Islet precursor cell (in vitro differentiated cells): Measurements from ENCODE around the gene KRT1.

Experiments used
- DNase-seq: peaks from one replicate; pipeline ENCODE4 v3.0.0-alpha.2; 2018

Gene KRT1

GRCh38 chr12:52633383-52633782, 46.8 kb downstream of the KRT1 start:
- DNase-seq = peak; percentile 36

GRCh38 chr12:52632656-52633055, 47.6 kb downstream of the KRT1 start:
- DNase-seq = no peak

GRCh38 chr12:52631676-52632459, 48.3 kb downstream of the KRT1 start:
- peak; percentile 46 for DNase-seq

GRCh38 chr12:52631264-52631663, 48.9 kb downstream of the KRT1 start:
- peak; percentile 45 for DNase-seq

- peak; percentile 30 for DNase-seq
These were observed 49.5 kb downstream of the KRT1 start for GRCh38 chr12:52630599-52631200.

GRCh38 chr12:52630008-52630500, 50.2 kb downstream of the KRT1 start:
- DNase-seq = peak; percentile 54

GRCh38 chr12:52629281-52630007, 50.8 kb downstream of the KRT1 start:
- DNase-seq = peak; percentile 51

GRCh38 chr12:52628841-52629240, 51.4 kb downstream of the KRT1 start:
- peak; percentile 50 for DNase-seq

GRCh38 chr12:52628111-52628507, 52.1 kb downstream of the KRT1 start:
- DNase-seq = peak; percentile 41

GRCh38 chr12:52627395-52628110, 52.7 kb downstream of the KRT1 start:
- DNase-seq = peak; percentile 59
